CD4-positive, alpha-beta T cell (primary cell): ENCODE measurements around the gene ATP6V1G2. TPM values are rescaled to one million over a fixed set of nuclear protein-coding genes. Genes with fewer than 3 reads are reported as not detected.
"Not testable (repeated sequence)": the region's sequence is repeated elsewhere in the genome, so short reads cannot be mapped to it uniquely, and the experiment has no call there.

ENCODE experiments used
- ATAC-seq: fragments of 200-7000 bp; cut with Tn5 transposase; one replicate; pipeline ENCODE4 v1.10.0; 2022; ENCODE audit warnings: mild to moderate bottlenecking; ENCODE audit not compliant: poor library complexity
- CTCF ChIA-PET: fragments of 350-600 bp; sonication (Branson Sonifier 250); formaldehyde crosslinking; loops from one replicate; lab custom pipeline; 2021; ENCODE audit warnings: antibody characterized with exemption, inconsistent platforms; lab: Charles Lee
- POLR2A ChIA-PET: fragments of 350-600 bp; sonication (Branson Sonifier 250); formaldehyde crosslinking; loops from one replicate; lab custom pipeline; 2021; ENCODE audit warnings: antibody characterized with exemption, inconsistent platforms; lab: Charles Lee
- DNase-seq, 14 experiments: peaks; one replicate each; pipeline ENCODE4 v3.0.0-alpha.2; 2013 to 2020; ENCODE audit warnings: mixed read lengths in 2 of 14
- H3K27ac ChIP-seq, 2 donors: one replicate each; pipeline versions ENCODE4 v1.5.1 to v1.7.0; 2013; ENCODE audit warnings: low read length in 2 of 2, low read depth in 1 of 2, mild to moderate bottlenecking in 1 of 2
- H3K27me3 ChIP-seq, 2 experiments: 1 replicate in 1 of 2; 2 replicates in 1 of 2; pipeline versions ENCODE4 v1.6.1 to v1.7.0; 2013; ENCODE audit warnings: low read length in 2 of 2, control low read depth in 1 of 2, mild to moderate bottlenecking in 1 of 2, moderate library complexity in 1 of 2; ENCODE audit not compliant: insufficient read depth in 2 of 2, control insufficient read depth in 1 of 2
- H3K36me3 ChIP-seq: one replicate; pipeline ENCODE4 v1.6.1; 2013; ENCODE audit warnings: low read length, control low read depth; ENCODE audit not compliant: insufficient read depth
- H3K4me1 ChIP-seq: one replicate; pipeline ENCODE4 v1.6.1; 2013; ENCODE audit warnings: low read length, control low read depth; ENCODE audit not compliant: insufficient read depth
- H3K4me3 ChIP-seq: one replicate; pipeline ENCODE4 v1.5.1; 2013; ENCODE audit warnings: mild to moderate bottlenecking, low read length, moderate library complexity
- H3K9me3 ChIP-seq, 2 experiments: 1 replicate in 1 of 2; 2 replicates in 1 of 2; pipeline versions ENCODE4 v1.6.1 to v1.7.0; 2013; ENCODE audit warnings: low read length in 2 of 2, mild to moderate bottlenecking in 2 of 2, control low read depth in 1 of 2, moderate library complexity in 1 of 2; ENCODE audit not compliant: control insufficient read depth in 1 of 2, insufficient read depth in 1 of 2
- H3K27ac Mint-ChIP-seq: one replicate; pipeline ENCODE4 v1.8.0; 2020; ENCODE audit warnings: mixed read lengths
- H3K27me3 Mint-ChIP-seq: one replicate; pipeline ENCODE4 v1.8.0; 2021; ENCODE audit warnings: mixed read lengths
- H3K36me3 Mint-ChIP-seq: one replicate; pipeline ENCODE4 v1.8.0; 2021; ENCODE audit warnings: low read depth, mixed read lengths
- H3K4me1 Mint-ChIP-seq: one replicate; pipeline ENCODE4 v1.8.0; 2021; ENCODE audit warnings: low read depth, mixed read lengths
- H3K4me3 Mint-ChIP-seq: one replicate; pipeline ENCODE4 v1.8.0; 2020; ENCODE audit warnings: mild to moderate bottlenecking, mixed read lengths
- H3K9me3 Mint-ChIP-seq: one replicate; pipeline ENCODE4 v1.8.0; 2020; ENCODE audit warnings: mixed read lengths
- CTCF ChIP-seq: fragments of 200-600 bp; IDR thresholded peaks from one replicate; pipeline ENCODE4 v1.8.0; 2022; ENCODE audit warnings: antibody characterized with exemption, mild to moderate bottlenecking
- intact Hi-C, 2 experiments: fragments of 100-400 bp; cut with DNase I in 1 of 2; cut with micrococcal nuclease in 1 of 2; formaldehyde crosslinking; loops; one replicate each; pipeline versions ENCODE4 v1.15.1 to v1.9.0; 2023 to 2025; cut with DNase I, micrococcal nuclease
- polyA plus RNA-seq, 2 donors: library from polyadenylated mRNA; unstranded; fragments of 120-200 nt; gene quantifications; one replicate each; pipeline ENCODE4 v1.2.1, GENCODE V29; 2013
- total RNA-seq, 174 experiments: library from RNA in 2 of 174; stranded (reverse) in 2 of 174; gene quantifications; one replicate each; pipeline ENCODE4 v1.2.3 and lab custom pipeline; 2021 to 2026

ATP6V1G2 gene
- total RNA-seq (1 to 10 TPM; 2.6 to 3.3 TPM), total RNA-seq (lab: John Stamatoyannopoulos, UW) (0 to 5.5 (median 1.2) reads per million in 172 experiments)
- polyA plus RNA-seq (2013, experiment 1 of 2): 2.5 TPM
- polyA plus RNA-seq (2013, experiment 2 of 2): 3.4 TPM

GRCh38 chr6:31546339-31546957 is at the start of gene ATP6V1G2:
Gene ATP6V1G2 (minus strand): TSS chr6:31546608. CDS start chr6:31546559, 49 bp downstream.
- ATAC-seq (peak; percentile 60), DNase-seq (peak; percentile 67 to 90 (median 79))
- no peaks in the 10 kb centered on the region for H3K27me3 ChIP-seq
- CTCF ChIA-PET: interaction anchor here (0.7 to 11.8 kb wide), 10 partner anchors 10 to 226 kb away, joined by 3 to 284 read pairs (median 4); partner anchors contain the start of genes LST1, LTB, NCR3 and TNF
- peaks cover 45% of the 10 kb centered on the region for H3K4me1 Mint-ChIP-seq
- H3K27ac ChIP-seq: peak within 1 kb of the TSS; percentile 72 to 89
- H3K4me1 ChIP-seq: peaks cover 46% of the 10 kb centered on the region
- H3K9me3 Mint-ChIP-seq: no peaks in the 10 kb centered on the region
- intact Hi-C loops: loop anchor here (1.0 to 5.0 kb wide), 5 partner anchors 52 to 351 kb away; partner anchors contain the start of genes BAG6 (in 1 of the 2), EHMT2 (in 1 of the 2) and PRRC2A (in 1 of the 2)
- H3K27me3 Mint-ChIP-seq: no peaks in the 10 kb centered on the region
- peak; percentile 88 for TF ChIP-seq CTCF
- H3K36me3 Mint-ChIP-seq: peaks cover 13% of the 10 kb centered on the region
- peak within 1 kb of the TSS; percentile 84 for H3K27ac Mint-ChIP-seq
- no peaks in the 10 kb centered on the region for H3K9me3 ChIP-seq
- POLR2A ChIA-PET: interaction anchor here (0.7 to 8.1 kb wide), 7 partner anchors 34 to 276 kb away, joined by 3 to 220 read pairs (median 6); partner anchors contain the start of genes BAG6, C6orf47, LST1 and LTB
- H3K4me3 ChIP-seq: peak within 1 kb of the TSS; percentile 62
- peaks cover 8% of the 10 kb centered on the region for H3K36me3 ChIP-seq
- peak within 1 kb of the TSS; percentile 86 for H3K4me3 Mint-ChIP-seq

- Histone ChIP-seq H3K27ac (peak overlapping the region; percentile 34 to 55), H3K36me3 (no peaks in the 10 kb centered on the region), H3K9me3 (no peaks in the 10 kb centered on the region), H3K27me3 (no peaks in the 10 kb centered on the region), H3K4me3 (no peak overlapping the region), H3K4me1 (peaks cover 74% of the 10 kb centered on the region)
- intact Hi-C loops: no loop called here
- no peak for ATAC-seq
- ChIA-PET CTCF (interaction anchor here (1.3 to 8.1 kb wide), 3 partner anchors 11 to 43 kb away, joined by 4 to 353 read pairs (median 284); partner anchors contain the start of genes ATP6V1G2, LST1, LTB and NFKBIL1), POLR2A (interaction anchor here (1.1 to 29.8 kb wide), 4 partner anchors 21 to 51 kb away, joined by 4 to 1160 read pairs (median 14); partner anchors contain the start of genes DDX39B, LST1, LTA and LTB)
- Mint-ChIP-seq H3K27ac (peak overlapping the region; percentile 81), H3K4me3 (peak overlapping the region; percentile 6), H3K4me1 (peaks cover 53% of the 10 kb centered on the region), H3K9me3 (no peaks in the 10 kb centered on the region), H3K36me3 (no peaks in the 10 kb centered on the region), H3K27me3 (no peaks in the 10 kb centered on the region)
- no peak for DNase-seq
- TF ChIP-seq CTCF: no peak
These were observed 46.0 kb upstream of the ATP6V1G2 start for GRCh38 chr6:31592396-31592771.

GRCh38 chr6:31590691-31591090 is 44.3 kb upstream of the ATP6V1G2 start:
- H3K27me3 Mint-ChIP-seq, H3K9me3 Mint-ChIP-seq, intact Hi-C loops, H3K9me3 ChIP-seq, H3K4me3 Mint-ChIP-seq, H3K36me3 ChIP-seq, H3K27ac ChIP-seq, H3K36me3 Mint-ChIP-seq, H3K4me3 ChIP-seq, DNase-seq, ATAC-seq, H3K27me3 ChIP-seq: not testable (repeated sequence)
- POLR2A ChIA-PET: interaction anchor here (1.5 to 29.8 kb wide), 2 partner anchors 20 to 39 kb away, joined by 3 to 1160 read pairs; partner anchors contain the start of genes LST1, LTA, LTB and TNF
- Mint-ChIP-seq H3K4me1 (peaks cover 58% of the 10 kb centered on the region), H3K27ac (peak overlapping the region; percentile 64)
- H3K4me1 ChIP-seq: peaks cover 75% of the 10 kb centered on the region
- CTCF ChIA-PET: interaction anchor here (1.2 to 2.9 kb wide), 2 partner anchors 10 to 39 kb away, joined by 3 to 10 read pairs; no protein-coding TSS in a partner anchor
